ENCODE results near the gene OR13C3. TPM values are rescaled to one million over a fixed set of nuclear protein-coding genes. Genes with fewer than 3 reads are reported as not detected.
A peak's percentile ranks its signal among the peaks of the same experiment; 100 is the strongest.

The OR13C3 gene
- total and polyA plus RNA-seq, 4 donors: 0.17 TPM; not detected in 3

- H3K27me3 ChIP-seq (ENCODE audit: control insufficient read depth in 4 of 4, insufficient read depth in 4 of 4, low read length in 3 of 4): no peaks in the 10 kb centered on the region
- no peak for TF ChIP-seq REST (IDR thresholded peaks at IDR 0.05)
- no peak for TF ChIP-seq NR2F2 (IDR thresholded peaks at IDR 0.05)
- TF ChIP-seq ZBTB33 (IDR thresholded peaks at IDR 0.05): no peak
- TF ChIP-seq MAX (IDR thresholded peaks at IDR 0.05): no peak
- no peak for TF ChIP-seq EGR1 (IDR thresholded peaks at IDR 0.05; ENCODE audit: low read depth in 2 of 2)
- TF ChIP-seq YY1 (IDR thresholded peaks at IDR 0.05): no peak
- TF ChIP-seq JUND (IDR thresholded peaks at IDR 0.05): no peak
- TF ChIP-seq ATF3 (IDR thresholded peaks at IDR 0.05): no peak
- TF ChIP-seq FOXA1 (IDR thresholded peaks at IDR 0.05): no peak
- no peak for TF ChIP-seq HNF4G (IDR thresholded peaks at IDR 0.05)
- TF ChIP-seq FOXA2 (IDR thresholded peaks at IDR 0.05): no peak
Measured at GRCh38 chr9:104503440-104503839, 33.2 kb downstream of the OR13C3 start.

GRCh38 chr9:104494808-104495207 lies 41.8 kb downstream of the OR13C3 start:
- TF ChIP-seq RAD21 (IDR thresholded peaks at IDR 0.05): peak; percentile 42 to 44
- peak; percentile 4 for TF ChIP-seq CTCF (IDR thresholded peaks at IDR 0.05; ENCODE audit: low read depth, low read length, missing input control)
- TF ChIP-seq HNF4A (conservative IDR thresholded peaks at IDR 0.05): no peak
- 50% methylated on average over 3 of the region's 3 CpGs for WGBS
- Histone ChIP-seq H3K9ac (ENCODE audit: low read depth in 1 of 2, low read length in 2 of 2) (no peak overlapping the region), H3K4me3 (ENCODE audit: low read depth in 1 of 3, low read length in 3 of 3) (no peak overlapping the region), H3K27ac (ENCODE audit: low read depth in 1 of 2, low read length in 2 of 2) (no peak overlapping the region), H3K4me1 (ENCODE audit: control insufficient read depth in 4 of 4, insufficient read depth in 4 of 4, low read length in 3 of 4) (no peaks in the 10 kb centered on the region), H3K27me3 (ENCODE audit: control insufficient read depth in 4 of 4, insufficient read depth in 4 of 4, low read length in 3 of 4) (no peaks in the 10 kb centered on the region), H3K9me3 (ENCODE audit: control insufficient read depth in 4 of 4, low read length in 3 of 4) (no peaks in the 10 kb centered on the region), H3K36me3 (ENCODE audit: control insufficient read depth in 4 of 4, insufficient read depth in 3 of 4, low read depth in 1 of 4, low read length in 3 of 4) (no peaks in the 10 kb centered on the region)
- no peak for DNase-seq (ENCODE audit: low spot score)

More at GRCh38 chr9:104503440-104503839, 33.2 kb downstream of the OR13C3 start:
- Histone ChIP-seq H3K9ac (ENCODE audit: low read depth in 1 of 2, low read length in 2 of 2) (no peak overlapping the region), H3K36me3 (ENCODE audit: control insufficient read depth in 4 of 4, insufficient read depth in 3 of 4, low read depth in 1 of 4, low read length in 3 of 4) (no peaks in the 10 kb centered on the region), H3K27ac (ENCODE audit: low read depth in 1 of 2, low read length in 2 of 2) (no peak overlapping the region), H3K9me3 (ENCODE audit: control insufficient read depth in 4 of 4, low read length in 3 of 4) (no peaks in the 10 kb centered on the region), H3K4me3 (ENCODE audit: low read depth in 1 of 3, low read length in 3 of 3) (no peak overlapping the region), H3K4me1 (ENCODE audit: control insufficient read depth in 4 of 4, insufficient read depth in 4 of 4, low read length in 3 of 4) (no peaks in the 10 kb centered on the region)
- DNase-seq (ENCODE audit: low spot score): no peak

Other genes with a start within 250 kb of the OR13C3 start
- gene OR13F1, start 32.6 kb downstream of the OR13C3 start, total RNA-seq: not detected
- gene OR13F1, start 32.6 kb downstream of the OR13C3 start, polyA plus RNA-seq: not detected
- under 1 TPM; 0.14 to 0.17 TPM for gene OR13C4, start 9.6 kb downstream of the OR13C3 start, total RNA-seq
- gene OR13C4, start 9.6 kb downstream of the OR13C3 start, polyA plus RNA-seq: not detected
- gene OR13C8, start 32.3 kb upstream of the OR13C3 start, total RNA-seq: not detected
- not detected for gene OR13C8, start 32.3 kb upstream of the OR13C3 start, polyA plus RNA-seq
- gene OR13C5, start 62.6 kb upstream of the OR13C3 start, total RNA-seq: not detected
- not detected for gene OR13C5, start 62.6 kb upstream of the OR13C3 start, polyA plus RNA-seq
- not detected for gene OR13C2, start 68.8 kb upstream of the OR13C3 start, total RNA-seq
- gene OR13C2, start 68.8 kb upstream of the OR13C3 start, polyA plus RNA-seq: not detected
- gene OR13C9, start 81.3 kb upstream of the OR13C3 start, total RNA-seq: under 1 TPM in 1 of 2 donors, not detected in 1; 0.25 TPM
- not detected for gene OR13C9, start 81.3 kb upstream of the OR13C3 start, polyA plus RNA-seq
- not detected for gene OR13D1, start 157.7 kb upstream of the OR13C3 start, total RNA-seq
- not detected for gene OR13D1, start 157.7 kb upstream of the OR13C3 start, polyA plus RNA-seq
- gene NIPSNAP3A, start 210.8 kb upstream of the OR13C3 start, total RNA-seq: 10 to 100 TPM; 18.7 to 41.2 TPM
- gene NIPSNAP3A, start 210.8 kb upstream of the OR13C3 start, polyA plus RNA-seq: 10 to 100 TPM; 28.0 to 36.2 TPM
- gene NIPSNAP3B, start 227.3 kb upstream of the OR13C3 start, total RNA-seq: 1 to 10 TPM; 1.3 to 2.1 TPM
- under 1 TPM; 0.62 to 0.76 TPM for gene NIPSNAP3B, start 227.3 kb upstream of the OR13C3 start, polyA plus RNA-seq

Measured in liver (tissue), 9 donors.